GM21529 (cell line): ENCODE measurements around the gene EFCAB14.
"Not testable (repeated sequence)": the region's sequence is repeated elsewhere in the genome, so short reads cannot be mapped to it uniquely, and the experiment has no call there.

Experiments used
- ATAC-seq: cut with Tn5 transposase; IDR thresholded peaks from one replicate; pipeline ENCODE4 v1.9.1; 2021; ENCODE audit not compliant: unreplicated experiment

Gene EFCAB14

DNA sequence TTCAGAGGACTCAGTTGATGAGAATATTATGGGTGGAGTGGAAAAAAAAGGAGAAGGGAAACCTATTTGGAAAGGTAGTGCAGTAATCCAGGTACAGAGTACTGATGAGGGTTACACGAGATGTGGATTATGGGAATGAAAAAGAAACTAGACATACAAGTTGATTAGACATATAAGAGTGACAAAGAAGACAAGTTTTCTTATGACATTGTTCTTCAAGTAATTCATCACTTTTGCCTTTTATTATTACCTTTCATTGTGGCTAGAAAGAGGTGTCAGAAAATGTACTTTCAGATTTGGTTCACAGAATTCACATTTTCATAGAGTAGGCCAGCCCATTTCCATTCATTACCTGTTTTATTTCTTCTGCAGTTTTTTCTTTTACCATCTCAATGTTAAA, 61.1 kb downstream of the EFCAB14 start:
- ATAC-seq, result no peak

DNA sequence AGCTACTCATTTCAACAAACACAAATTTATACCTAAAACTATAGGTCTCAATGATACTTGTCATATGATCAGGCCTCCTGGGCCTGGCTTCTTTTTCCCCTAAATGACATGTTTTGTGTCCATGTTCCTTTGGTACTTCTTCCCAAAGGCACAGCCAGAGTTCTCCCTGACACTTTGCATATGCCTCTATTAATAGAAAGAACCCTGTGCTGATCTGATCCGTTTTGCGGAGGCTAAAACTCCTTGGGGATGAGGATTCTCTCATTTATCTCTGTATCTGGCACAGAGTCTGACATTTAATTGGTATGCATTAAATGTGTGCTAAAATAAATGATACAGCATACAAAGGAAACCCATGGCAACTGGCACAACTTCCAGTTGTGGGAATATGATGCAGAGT, 62.3 kb downstream of the EFCAB14 start:
- no peak for ATAC-seq

DNA sequence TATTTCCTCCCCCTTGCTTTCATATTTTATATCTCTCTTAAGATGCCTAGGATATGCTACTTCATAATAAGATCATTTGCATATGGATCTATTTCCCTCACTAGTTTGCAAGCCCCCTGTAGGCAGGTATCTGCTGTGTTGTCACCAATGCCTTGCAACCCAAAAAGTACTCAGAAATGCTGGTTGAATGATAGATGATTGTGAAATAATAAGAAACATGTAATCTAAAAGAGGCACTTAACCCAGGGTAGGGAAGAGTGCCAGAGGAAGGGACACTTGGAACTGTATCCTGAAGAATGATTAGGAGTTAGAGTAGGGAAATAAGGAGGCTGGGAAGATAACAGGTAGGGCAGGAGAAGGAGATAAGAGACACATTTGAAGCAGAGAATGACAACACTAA, 63.1 kb downstream of the EFCAB14 start:
- ATAC-seq, result no peak

DNA sequence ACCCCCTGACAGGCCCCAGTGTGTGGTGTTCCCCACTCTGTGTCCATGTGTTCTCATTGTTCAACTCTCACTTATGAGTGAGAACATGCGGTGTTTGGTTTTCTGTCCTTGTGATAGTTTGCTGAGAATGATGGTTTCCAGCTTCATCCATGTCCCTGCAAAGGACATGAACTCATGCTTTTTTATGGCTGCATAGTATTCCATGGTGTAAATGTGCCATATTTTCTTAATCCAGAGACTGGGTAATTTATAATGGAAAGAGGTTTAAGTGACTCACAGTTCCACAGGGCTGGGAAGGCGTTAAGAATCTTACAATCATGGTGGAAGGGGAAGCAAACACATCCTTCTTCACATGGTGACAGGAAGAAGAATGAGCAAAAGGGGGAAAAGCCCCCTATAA, 64.2 kb downstream of the EFCAB14 start:
- not testable (repeated sequence) for ATAC-seq

DNA sequence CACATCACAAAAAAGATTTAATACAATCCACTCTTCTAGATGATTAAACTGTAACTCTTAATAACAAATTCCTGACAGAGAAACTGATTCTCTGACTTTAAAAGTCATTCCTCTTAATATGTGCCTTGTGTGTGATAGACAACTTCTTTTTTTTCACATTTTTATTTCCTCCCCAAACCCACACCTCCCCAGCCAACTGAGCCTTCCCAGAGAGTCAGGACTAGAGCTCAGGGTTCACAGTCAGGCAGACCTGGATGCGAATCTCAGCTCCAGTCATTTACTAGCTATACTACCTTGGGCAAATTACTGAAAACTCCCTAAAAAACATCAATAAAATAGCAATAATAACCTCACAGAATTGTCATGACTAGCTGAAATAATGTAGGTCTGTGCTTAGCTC, 64.9 kb downstream of the EFCAB14 start:
- no peak for ATAC-seq

DNA sequence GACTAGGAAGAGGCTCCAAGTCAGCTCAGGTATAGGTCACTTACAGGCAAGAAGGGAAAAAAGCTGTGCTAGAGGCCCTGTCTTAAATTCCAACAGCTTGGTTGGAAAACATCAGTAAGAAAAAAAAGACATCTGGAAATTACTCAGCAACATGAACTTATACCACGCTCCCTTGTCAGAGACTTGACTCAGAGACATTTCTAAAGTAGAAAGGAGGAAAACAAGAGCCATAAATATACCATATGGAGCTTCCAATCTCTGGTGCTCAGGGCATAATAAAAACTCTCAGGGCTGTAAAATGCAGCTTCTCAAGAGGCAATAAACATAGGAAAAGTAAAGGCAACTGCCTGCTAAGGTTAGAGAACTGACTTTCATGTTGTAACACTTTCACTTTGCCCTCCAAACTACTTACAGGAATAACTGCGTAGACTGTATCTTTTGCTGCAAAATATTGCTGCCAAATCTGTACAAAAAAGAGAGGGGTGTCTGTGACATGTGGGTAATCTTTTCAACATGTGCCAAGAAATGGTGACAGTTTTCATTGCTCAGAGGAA, 65.4 kb downstream of the EFCAB14 start:
- ATAC-seq, result no peak

DNA sequence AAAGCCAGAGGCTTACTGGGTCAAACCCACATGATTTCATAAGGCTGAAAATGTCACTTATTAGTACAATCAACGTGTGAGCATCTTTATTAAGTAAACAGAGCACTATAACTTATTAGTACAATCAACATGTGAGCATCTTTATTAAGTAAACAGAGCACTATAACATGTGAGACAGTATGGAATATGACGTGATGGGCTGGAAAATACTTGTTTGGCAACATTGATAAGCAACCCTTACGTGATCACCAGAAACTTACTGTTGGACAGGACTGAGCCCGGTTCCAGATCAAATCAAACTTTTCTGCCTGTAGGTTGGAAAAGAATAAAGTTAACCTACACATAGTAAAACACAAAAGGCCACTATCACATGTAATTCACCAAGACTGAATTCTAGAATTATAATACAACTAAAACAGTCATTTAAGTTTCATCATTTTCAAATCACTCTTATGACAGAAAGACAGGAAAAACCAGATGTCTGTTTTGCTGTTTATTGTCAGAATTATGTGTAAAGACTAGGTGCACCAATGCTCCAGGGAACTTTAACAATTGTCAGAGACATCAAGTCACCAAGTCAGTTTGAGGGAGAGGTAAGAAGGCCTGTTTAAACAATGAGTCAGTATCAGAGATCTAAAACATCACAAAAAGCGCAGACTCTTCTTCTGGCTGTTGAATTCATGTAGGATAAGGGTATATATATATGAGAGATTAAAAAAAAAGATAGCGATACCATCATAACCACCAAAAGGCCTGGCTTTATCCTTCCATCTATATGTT, 66.4 kb downstream of the EFCAB14 start:
- ATAC-seq, result no peak

DNA sequence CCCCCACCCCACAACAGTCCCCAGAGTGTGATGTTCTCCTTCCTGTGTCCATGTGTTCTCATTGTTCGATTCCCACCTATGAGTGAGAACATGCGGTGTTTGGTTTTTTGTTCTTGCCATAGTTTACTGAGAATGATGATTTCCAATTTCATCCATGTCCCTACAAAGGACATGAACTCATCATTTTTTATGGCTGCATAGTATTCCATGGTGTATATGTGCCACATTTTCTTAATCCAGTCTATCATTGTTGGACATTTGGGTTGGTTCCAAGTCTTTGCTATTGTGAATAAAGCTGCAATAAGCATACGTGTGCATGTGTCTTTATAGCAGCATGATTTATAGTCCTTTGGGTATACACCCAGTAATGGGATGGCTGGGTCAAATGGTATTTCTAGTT, 67.8 kb downstream of the EFCAB14 start:
- ATAC-seq, result not testable (repeated sequence)

DNA sequence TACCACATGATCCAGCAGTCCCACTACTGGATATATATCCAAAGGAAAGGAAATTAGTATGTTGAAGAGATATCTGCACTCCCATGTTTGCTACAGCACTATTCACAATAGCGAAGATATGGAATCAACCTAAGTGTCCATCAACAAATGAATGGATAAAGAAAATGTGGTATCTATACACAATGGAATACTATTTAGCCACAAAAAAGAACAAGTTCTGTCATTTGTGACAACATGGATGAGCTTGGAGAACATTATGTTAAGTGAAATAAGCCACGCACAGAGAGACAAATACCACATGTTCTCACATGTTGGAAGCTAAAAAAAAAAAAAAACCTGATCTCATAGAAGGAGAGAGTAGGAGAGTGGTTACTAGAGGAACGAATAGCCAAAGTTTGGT, 68.4 kb downstream of the EFCAB14 start:
- no peak for ATAC-seq

DNA sequence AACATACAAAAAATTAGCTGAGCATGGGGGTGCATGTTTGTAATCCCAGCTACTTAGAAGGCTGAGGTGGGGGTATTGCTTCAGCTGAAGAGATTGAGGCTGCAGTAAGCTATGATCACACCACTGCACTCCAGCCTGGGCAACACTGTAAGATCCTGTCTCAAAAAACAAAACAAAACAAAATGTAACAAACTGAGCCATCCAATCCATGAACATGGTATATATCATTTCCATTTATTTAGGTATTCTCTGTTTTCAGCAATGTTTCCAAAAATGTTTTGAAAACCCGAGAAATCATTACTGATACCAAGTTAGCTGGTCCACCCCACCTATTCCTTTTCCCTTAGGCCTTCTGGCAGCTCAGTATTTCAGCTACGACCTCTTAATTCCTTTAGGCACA, 69.2 kb downstream of the EFCAB14 start:
- no peak for ATAC-seq

DNA sequence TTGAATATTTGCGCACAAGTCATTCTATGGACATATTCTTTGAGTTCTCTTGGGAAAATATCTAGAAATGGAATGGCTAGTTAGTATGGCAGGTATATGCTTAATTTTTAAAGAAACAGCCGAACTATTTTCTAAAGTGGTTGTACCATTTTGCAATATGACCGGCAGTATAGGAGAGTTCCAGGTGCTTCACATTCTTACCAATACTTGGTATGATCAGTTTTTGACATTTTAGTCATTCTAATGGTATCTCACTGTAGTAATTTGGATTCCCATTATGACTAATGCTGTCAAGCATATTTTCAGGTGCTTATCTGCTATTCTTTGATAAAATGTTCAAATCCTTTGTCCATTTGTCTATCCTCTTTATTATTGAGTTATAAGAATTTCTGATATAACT, 71.3 kb downstream of the EFCAB14 start:
- no peak for ATAC-seq

DNA sequence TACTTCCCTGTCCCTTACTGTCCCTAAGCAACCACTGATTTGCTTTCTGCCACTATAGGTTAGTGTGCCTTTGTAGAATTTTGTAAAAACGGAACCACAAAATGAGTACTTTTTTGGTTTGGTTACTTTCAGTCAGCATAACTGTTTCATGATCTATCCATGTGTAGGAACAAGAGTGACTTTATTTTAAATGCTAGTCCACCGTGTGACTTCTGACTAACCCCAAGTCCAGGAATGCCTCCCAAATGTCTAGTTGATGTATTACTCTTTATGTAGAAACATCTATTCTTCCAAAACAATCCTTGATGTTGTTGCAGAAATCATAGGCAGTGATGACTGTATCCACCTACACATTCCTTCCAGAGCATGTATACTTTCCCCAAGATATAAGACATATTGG, 72.1 kb downstream of the EFCAB14 start:
- no peak for ATAC-seq

DNA sequence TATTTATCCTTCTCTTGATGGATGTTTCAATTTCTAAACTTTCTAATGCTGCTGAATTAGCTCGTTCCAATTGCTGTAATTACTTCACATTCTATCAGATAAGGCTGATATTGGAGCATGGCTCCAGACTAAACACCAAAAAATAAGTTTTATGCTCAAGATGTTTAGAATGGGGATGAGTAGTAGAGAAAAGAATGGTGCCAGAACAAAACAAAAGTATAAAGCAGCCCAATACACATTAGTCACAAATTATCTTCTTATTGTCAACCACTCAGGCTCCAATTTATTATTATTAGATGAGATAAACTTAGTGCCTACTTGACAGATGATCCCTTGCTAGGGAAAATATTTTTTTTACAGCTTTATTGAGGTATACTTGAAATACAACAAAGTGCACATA, 72.6 kb downstream of the EFCAB14 start:
- no peak for ATAC-seq

DNA sequence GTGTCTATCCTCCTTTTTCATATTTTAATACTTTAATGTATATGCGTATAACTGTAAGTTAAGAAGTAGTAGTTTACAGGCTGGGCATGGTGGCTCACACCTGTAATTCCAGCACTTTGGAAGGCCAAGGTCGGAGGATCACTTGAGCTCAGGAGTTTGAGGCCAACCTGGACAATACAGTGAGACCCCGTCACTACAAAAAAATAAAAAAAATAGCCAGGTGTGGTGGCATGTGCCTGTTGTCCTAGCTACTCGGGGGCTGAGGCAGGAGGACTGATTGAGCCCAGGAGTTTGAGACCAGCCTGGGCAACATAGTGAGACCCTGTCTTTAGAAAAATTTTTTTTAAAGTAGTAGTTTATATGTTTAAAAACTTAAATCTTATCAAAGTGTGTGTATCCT, 73.1 kb downstream of the EFCAB14 start:
- ATAC-seq, result no peak

DNA sequence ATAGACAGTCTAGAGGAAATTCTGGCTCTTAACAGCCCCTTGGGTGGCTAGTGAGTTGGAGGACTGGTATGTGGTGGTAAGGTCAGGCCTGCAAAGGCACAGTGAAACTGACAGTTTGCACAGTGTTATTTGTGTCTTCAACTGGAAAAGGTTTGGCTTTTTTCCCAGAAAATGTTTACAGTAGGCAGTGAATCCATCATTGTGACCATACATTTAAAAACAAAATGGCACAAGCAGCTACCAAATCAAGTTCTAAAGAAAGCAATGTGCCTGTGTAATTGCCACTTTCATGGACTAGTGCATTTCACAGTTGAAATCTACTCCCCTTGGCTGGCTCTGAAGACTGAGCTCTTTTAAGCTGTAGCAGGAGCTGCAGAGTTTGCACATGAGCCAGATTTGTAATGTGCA, 75.5 kb downstream of the EFCAB14 start:
- ATAC-seq, result no peak

DNA sequence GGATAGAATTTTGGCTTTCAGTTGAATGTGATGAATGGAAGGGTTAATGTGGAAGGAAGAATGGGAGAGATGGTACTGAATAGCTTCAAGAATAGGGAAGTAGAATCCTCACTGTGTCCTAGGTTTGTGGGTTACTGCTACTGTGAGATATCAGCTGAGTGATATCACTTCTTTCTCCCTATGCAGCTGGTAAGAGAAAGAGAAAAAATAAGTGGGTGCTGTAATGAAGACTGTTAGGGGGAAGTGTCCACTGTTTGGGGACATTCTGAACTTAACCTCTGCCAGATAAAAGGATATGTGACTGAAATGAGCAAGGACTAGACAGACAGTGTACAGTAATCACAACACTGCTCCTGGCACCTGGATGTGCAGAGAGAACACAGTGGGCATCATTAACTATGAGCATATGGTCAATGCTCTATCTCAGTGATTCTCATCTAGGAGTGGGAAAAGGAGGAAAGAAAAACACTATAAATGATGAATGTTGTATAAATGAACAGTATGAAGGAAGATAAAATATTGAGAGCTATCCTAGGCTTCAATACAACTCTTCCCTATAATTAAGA, 76.7 kb downstream of the EFCAB14 start:
- ATAC-seq, result no peak

DNA sequence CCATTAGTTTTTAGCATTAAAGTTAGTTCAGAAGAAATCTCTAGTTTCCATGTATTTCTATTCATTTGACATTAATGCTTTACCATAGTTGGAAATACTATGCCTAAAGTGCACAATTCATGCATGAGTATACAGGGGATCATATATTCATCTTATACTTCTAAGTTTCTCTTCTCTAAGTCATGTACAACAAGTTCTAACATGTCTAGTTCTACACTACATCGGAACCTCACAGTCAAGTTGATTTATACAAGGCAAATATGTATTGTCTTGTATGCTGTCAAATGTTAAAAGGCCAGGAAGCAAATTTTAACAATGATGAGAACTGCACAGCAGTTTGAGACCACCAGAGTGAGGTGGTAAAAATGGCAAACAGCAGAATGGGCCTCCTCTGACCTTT, 79.4 kb downstream of the EFCAB14 start:
- no peak for ATAC-seq

DNA sequence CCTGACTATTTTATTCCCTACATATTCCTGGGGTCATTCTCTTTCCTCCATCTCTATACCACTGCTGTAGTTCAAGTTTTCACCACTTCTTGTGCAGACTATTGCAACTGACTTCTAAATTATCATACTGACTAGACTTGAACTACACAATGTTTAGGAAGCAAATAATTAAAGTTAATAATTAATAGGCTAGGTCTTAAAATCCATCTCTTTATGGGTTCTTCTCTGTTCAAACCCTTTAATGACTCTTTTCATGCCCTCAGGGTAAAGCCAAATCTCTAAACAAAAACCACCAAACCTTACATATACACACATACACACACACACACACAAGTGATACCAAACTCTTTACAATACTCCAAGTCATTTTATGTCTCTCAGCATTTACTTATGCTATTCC, 80.0 kb downstream of the EFCAB14 start:
- no peak for ATAC-seq

DNA sequence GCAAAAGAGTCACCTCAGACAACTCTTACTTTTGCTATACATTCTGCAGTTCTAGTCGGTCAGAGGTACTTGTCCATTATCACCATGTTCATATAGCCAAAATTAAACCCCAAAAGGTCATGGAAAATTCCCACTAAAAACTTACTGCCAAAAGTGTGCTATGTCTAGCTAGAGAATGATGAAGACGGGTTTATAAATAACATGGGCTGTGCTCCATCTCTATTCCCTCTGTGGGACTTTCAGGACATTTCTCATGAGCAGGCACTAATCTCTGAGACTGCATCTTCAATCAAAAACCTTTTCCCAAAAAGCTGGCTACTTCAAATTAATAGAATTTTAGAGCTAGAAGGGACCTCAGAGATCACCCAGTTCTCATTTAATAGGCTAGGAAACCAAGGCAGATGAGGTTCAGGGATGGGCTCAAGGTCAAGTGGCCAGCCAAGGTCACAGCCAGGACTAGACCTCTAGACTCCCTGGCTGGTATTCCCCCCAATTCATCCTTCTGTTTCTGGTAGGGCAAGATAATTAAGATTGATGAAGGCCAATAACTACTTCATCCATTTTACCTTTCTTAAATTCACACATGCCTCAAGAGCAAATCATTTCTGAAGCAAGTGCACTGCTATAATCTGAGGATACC, 81.3 kb downstream of the EFCAB14 start:
- ATAC-seq, result no peak

DNA sequence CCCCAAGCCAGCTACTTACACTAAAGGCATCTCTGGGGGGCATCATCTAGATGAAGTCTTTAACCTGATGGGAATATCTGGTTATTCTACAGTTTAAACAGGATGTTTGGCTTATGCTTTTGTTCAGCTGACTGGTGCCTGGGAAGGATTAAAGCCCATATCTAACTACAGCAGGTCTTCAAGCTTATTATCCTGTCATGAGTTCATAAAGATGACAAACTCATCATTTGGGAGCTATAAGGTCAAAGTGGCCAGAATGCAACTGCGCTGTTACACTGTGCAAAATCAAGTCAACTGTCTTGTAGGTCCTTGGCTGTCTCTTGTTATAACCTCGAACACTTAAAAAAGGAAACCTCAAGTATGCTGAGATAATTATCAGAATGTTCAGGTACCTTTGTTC, 83.7 kb downstream of the EFCAB14 start:
- no peak for ATAC-seq

DNA sequence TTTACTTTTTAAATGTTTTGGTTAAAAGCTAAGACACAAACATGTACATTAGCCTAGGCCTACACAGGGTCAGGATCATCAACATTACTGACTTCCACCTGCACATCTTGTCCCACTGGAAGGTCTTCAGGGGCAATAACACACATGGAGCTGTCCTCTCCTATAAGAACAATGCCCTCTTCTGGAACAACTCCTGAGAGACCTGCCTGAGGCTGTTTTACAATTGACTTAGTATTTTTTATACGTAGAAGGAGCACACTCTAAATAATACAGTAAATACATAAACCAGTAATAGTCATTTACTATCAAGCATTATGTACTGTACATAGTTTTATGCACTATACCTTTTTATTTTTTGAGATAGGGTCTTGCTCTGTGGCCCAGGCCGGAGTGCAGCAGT, 88.2 kb downstream of the EFCAB14 start:
- ATAC-seq, result no peak
